Sciatic nerve (tissue), 2 donors: ENCODE results near the gene ZCWPW1. TPM values are rescaled to one million over a fixed set of nuclear protein-coding genes. Genes with fewer than 3 reads are reported as not detected.

Experiments used
- ATAC-seq: fragments of 200-7000 bp; cut with Tn5 transposase; one replicate; pipeline ENCODE4 v1.9.1; 2020; ENCODE audit warnings: mild to moderate bottlenecking, moderate library complexity
- DNase-seq: peaks from one replicate; pipeline ENCODE4 v3.0.0-alpha.2; 2020; ENCODE audit warnings: low spot score
- intact Hi-C: fragments of 100-400 bp; cut with DNase I; formaldehyde crosslinking; loops from one replicate; pipeline ENCODE4 v1.14.2; 2022
- total RNA-seq: library from RNA; stranded (reverse); fragmentation: NEBNext Ultra II Directional; extraction: Animal tissue kit (Norgen Biotek cat#: 25700); gene quantifications from one replicate; pipeline ENCODE4 v1.2.1, GENCODE V29; 2021
- donor health status: DM: no; HTN: no; CAD: no.
- donor health status: DM: no; HTN: no; CAD: no.

ZCWPW1 gene, protein sequence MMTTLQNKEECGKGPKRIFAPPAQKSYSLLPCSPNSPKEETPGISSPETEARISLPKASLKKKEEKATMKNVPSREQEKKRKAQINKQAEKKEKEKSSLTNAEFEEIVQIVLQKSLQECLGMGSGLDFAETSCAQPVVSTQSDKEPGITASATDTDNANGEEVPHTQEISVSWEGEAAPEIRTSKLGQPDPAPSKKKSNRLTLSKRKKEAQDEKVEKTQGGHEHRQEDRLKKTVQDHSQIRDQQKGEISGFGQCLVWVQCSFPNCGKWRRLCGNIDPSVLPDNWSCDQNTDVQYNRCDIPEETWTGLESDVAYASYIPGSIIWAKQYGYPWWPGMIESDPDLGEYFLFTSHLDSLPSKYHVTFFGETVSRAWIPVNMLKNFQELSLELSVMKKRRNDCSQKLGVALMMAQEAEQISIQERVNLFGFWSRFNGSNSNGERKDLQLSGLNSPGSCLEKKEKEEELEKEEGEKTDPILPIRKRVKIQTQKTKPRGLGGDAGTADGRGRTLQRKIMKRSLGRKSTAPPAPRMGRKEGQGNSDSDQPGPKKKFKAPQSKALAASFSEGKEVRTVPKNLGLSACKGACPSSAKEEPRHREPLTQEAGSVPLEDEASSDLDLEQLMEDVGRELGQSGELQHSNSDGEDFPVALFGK
- total RNA-seq: 8.0 TPM

- DNase-seq (peak; percentile 98), ATAC-seq (peak; percentile 83)
- intact Hi-C loops: no loop called here
These were observed at the start of gene ZCWPW1 for GRCh38 chr7:100428199-100428966. Gene ZCWPW1, minus strand, starts transcription at chr7:100428703. Its CDS starts 8,054 bp downstream, at chr7:100420649.

DNA sequence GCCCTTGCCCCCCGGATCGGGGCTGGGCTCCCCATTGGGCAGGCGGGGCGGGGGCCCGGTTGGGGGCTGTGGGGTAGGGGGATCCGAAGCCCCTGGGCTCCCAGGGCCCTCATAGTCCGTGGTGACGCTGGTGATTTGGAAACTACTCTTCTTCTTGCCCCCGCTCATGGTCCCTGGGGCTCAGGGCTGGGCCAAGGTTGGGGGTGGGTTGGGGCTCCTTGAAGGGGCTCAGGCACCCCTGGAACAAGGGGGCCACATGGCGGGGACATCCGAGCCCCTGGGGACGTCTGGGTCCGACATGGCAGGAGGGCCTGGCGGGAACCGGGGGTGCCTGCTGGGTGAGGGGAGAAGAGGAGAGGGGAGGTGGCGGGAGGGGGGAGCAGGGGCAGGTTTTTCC is 49.4 kb upstream of the ZCWPW1 start:
- DNase-seq (no peak), ATAC-seq (no peak)
- intact Hi-C loops: no loop called here

DNA sequence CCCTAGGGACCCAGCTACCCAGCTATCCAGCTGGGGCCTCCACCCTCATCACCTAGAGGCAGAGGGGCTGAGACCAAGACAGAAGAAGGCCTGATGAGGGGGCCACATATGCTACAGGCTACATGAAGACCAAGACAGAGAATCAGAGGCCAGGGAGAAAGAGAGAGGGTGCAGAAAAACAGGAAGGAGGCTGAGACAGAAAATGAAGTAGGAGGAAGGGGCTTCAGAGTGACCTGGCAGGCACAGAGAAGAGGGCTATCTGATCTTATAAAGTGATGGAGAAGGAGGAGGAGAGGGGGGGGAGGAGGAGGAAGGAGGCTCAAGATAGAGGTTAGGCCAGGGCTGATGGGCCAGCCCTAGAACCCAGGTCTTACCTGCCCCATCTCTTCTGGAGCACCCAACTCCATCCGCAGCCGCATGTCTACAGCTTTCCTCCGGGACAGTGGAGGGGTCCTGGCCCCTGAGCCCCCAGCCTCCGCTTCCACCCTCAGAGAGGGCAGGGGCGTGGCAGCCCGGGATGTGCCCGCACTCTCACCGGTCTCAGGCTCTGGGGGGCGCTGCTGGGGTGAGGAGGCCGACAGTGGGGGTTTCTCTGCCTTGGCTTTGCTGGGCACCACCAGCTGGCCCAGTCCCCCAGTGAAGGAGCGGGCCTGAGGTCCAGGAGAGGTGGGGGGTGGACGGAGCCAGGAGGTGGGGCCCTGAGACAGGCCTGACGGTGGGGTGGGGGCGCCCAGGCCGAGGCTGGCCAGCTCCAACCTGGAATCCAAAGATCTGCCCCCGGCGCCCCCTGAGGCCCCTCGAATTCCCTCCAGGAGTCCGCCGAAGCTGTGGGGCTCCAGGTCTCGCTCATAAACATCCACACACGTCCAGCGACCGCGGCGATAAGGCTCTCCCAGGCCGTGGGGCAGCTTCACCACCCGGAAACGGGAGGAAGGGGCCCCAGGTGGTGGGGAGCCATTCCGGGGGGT is 48.7 kb upstream of the ZCWPW1 start:
- ATAC-seq: no peak
- intact Hi-C loops: no loop called here
- DNase-seq: no peak

GRCh38 chr7:100476101-100476780 is 47.7 kb upstream of the ZCWPW1 start:
- DNase-seq (no peak), ATAC-seq (no peak)
- intact Hi-C loops: no loop called here

GRCh38 chr7:100475549-100475948 is 47.0 kb upstream of the ZCWPW1 start:
- ATAC-seq (peak; percentile 11), DNase-seq (no peak)
- intact Hi-C loops: no loop called here

GRCh38 chr7:100472854-100473499 is 44.5 kb upstream of the ZCWPW1 start:
- DNase-seq (no peak), ATAC-seq (no peak)
- intact Hi-C loops: no loop called here

DNA sequence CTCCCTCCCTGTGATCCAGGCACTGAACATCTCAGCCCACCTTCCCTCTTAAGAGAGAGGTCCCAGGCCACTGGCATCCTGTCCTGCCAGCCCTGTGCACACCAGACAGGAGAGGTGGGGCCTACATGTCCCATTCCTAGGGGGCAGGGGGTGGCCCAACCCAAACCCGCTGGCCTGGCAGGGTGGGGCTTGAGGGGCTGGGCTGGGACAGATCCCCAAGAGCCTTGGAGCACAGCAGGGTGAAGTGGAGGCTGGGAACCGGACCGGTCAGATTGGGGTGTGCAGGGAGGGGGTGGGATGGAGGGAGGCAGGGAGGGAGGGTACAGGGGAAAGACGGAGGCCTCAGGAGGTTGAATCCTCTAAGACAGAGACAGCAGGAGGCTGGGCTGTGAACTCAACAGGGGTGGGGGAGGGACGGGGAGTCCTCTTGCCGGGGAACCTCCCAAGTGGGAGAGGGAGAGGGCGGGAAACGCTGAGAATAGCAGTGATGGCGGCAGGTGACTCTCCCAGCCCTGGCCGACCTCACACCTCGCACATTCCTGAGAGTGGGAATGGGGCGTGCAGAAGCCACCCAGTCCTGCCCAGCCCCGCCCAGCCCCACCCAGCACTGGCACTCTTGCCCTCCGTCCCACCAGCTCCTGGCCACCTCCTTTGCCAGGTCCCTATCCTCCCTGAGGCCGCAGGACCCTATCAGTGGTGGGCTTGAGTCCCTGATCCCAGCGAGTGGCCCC is 43.8 kb upstream of the ZCWPW1 start:
- DNase-seq: no peak
- intact Hi-C loops: no loop called here
- ATAC-seq: no peak

DNA sequence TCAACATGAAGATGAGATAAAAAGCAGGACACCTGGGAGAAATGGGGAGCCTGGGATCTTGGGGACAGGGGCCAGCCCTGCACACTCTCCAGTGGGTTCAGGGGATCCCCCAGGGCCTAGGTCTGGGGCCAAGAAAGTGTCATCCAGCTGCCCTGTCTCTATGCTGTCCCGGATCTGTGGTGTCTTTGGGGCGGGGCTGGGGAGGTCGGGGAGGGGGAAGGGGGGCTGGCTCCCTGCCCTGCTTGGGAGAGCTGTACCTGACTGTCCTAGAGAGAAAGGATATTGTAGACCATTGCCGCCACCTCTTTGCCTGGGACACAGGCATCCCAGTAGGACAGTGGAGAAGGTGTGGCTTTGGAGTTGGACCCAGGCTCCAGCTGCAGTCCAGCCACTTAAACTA is 42.5 kb upstream of the ZCWPW1 start:
- intact Hi-C loops: no loop called here
- no peak for ATAC-seq
- no peak for DNase-seq

DNA sequence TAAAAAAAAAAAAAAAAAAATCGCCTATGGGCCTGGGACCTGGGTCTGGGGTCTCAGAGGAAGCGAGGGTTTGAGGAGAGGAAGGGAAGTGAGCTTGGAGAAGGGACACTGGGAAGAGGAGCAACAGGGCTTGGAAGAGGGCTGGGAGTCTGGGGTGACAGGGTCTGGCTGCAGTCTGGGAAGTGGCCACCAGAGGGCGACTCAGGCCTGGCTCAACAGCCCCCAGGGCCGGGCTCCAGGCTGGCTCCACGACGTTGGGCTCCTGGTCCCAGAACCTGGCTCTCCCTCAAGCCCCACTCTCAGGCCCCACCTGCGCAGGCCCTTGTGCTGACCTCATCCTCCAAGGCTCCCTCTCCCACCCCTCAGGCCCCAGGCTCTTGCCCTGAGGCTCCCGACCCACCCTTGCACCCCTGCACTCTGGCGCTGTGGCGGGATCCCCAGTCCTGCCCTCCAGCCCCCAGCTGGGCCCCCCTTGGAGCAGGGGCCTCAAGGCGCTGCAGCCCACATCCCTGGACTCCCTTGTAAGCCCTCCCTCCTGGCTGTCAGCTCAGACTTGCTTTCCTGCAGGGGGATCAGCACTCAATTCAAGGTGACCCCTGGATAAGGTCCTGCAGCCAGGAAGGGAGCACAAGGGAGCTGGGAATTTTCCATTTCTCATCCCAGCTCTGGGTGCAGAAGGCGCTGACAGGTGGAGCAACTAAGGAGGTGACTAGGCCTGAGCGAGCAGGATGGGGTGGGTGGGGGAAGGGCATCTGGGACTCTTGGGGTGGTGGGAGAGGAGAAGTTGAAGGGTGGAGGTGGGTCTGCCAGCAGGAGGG is 40.9 kb upstream of the ZCWPW1 start:
- peak; percentile 95 for DNase-seq

GRCh38 chr7:100467638-100468373 is 39.3 kb upstream of the ZCWPW1 start:
- ATAC-seq (peak; percentile 19), DNase-seq (peak; percentile 84)
- intact Hi-C loops: loop anchor here (5.0 kb wide), 2 partner anchors 94 to 224 kb away; partner anchors contain the start of gene GIGYF1

More for the DNA sequence above, 40.9 kb upstream of the ZCWPW1 start:
- intact Hi-C loops: loop anchor here (5.0 kb wide), 2 partner anchors 93 to 223 kb away; partner anchors contain the start of gene GIGYF1
- peak; percentile 74 for ATAC-seq

GRCh38 chr7:100466653-100467605 is 38.4 kb upstream of the ZCWPW1 start:
- peak; percentile 1 for ATAC-seq
- intact Hi-C loops: loop anchor here (5.0 kb wide), 2 partner anchors 95 to 225 kb away; partner anchors contain the start of gene GIGYF1

GRCh38 chr7:100465702-100466311 is 37.3 kb upstream of the ZCWPW1 start:
- peak; percentile 82 for ATAC-seq
- peak; percentile 87 for DNase-seq
- intact Hi-C loops: loop anchor here (5.0 kb wide), 2 partner anchors 96 to 226 kb away; partner anchors contain the start of gene GIGYF1

More at GRCh38 chr7:100466653-100467605, 38.4 kb upstream of the ZCWPW1 start:
- no peak for DNase-seq

DNA sequence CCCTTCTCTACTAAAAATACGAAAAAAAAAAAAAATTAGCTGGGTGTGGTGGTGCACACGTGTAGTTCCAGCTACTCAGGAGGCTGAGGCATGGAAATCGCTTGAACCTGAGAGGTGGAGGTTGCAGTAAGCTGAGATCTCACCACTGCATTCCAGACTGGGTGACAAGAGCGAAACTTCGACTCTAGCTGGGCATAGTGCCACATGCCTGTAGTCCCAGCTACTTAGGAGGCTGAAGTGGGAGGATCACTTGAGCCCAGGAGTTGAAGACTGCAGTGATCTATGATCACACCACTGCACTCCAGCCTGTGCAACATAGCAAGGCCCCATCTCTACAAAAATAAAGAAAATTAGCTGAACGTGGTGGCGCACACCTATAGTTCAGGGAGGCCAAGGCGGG is 36.8 kb upstream of the ZCWPW1 start:
- ATAC-seq: no peak
- no peak for DNase-seq
- intact Hi-C loops: loop anchor here (5.0 kb wide), 2 partner anchors 97 to 227 kb away; partner anchors contain the start of gene GIGYF1
